Mesendoderm (in vitro differentiated cells): Measurements from ENCODE around the gene POFUT1.
"Not testable (repeated sequence)": the region's sequence is repeated elsewhere in the genome, so short reads cannot be mapped to it uniquely, and the experiment has no call there.

Source experiments
- DNase-seq: peaks from one replicate; pipeline ENCODE4 v3.0.0; 2013
- H2AK5ac ChIP-seq: 2 replicates; pipeline ENCODE4 v1.6.1; 2013; ENCODE audit warnings: low read length, inconsistent platforms
- H2BK120ac ChIP-seq: 2 replicates; pipeline ENCODE4 v1.6.1; 2013; ENCODE audit warnings: low read depth, mild to moderate bottlenecking, low read length, moderate library complexity, mixed read lengths
- H2BK15ac ChIP-seq: replicated peaks from 2 replicates; pipeline ENCODE4 v1.6.1; 2013; ENCODE audit warnings: low read depth, mild to moderate bottlenecking, moderate library complexity
- H2BK5ac ChIP-seq: 2 replicates; pipeline ENCODE4 v1.6.1; 2013; ENCODE audit warnings: low read length, inconsistent platforms
- H3K18ac ChIP-seq: 2 replicates; pipeline ENCODE4 v1.6.1; 2013; ENCODE audit warnings: mild to moderate bottlenecking, low read length, mixed read lengths
- H3K23ac ChIP-seq: one replicate; pipeline ENCODE4 v1.6.1; 2013; ENCODE audit warnings: low read length
- H3K27ac ChIP-seq: 2 replicates; pipeline ENCODE4 v1.5.1; 2013; ENCODE audit warnings: low read depth, mild to moderate bottlenecking, inconsistent platforms, low read length, moderate library complexity
- H3K27me3 ChIP-seq: 2 replicates; pipeline ENCODE4 v1.6.1; 2013; ENCODE audit warnings: low read length, control low read depth, mild to moderate bottlenecking, inconsistent platforms; ENCODE audit not compliant: insufficient read depth, poor library complexity
- H3K36me3 ChIP-seq: 2 replicates; pipeline ENCODE4 v1.6.1; 2013; ENCODE audit warnings: low read length, inconsistent platforms; ENCODE audit not compliant: control insufficient read depth, insufficient read depth
- H3K4ac ChIP-seq: one replicate; pipeline ENCODE4 v1.6.1; 2013; ENCODE audit warnings: low read depth, mild to moderate bottlenecking, low read length, moderate library complexity
- H3K4me1 ChIP-seq: 2 replicates; pipeline ENCODE4 v1.6.1; 2013; ENCODE audit warnings: low read depth, low read length, inconsistent platforms; ENCODE audit not compliant: control insufficient read depth
- H3K4me2 ChIP-seq: 2 replicates; pipeline ENCODE4 v1.6.1; 2013; ENCODE audit warnings: low read length
- H3K4me3 ChIP-seq: 2 replicates; pipeline ENCODE4 v1.5.1; 2013; ENCODE audit warnings: mild to moderate bottlenecking, low read length
- H3K56ac ChIP-seq: one replicate; pipeline ENCODE4 v1.6.1; 2013; ENCODE audit warnings: low read length
- H3K79me1 ChIP-seq: 2 replicates; pipeline ENCODE4 v1.6.1; 2013; ENCODE audit warnings: low read length, inconsistent platforms
- H3K79me2 ChIP-seq: 2 replicates; pipeline ENCODE4 v1.6.1; 2013; ENCODE audit warnings: mild to moderate bottlenecking, low read length; ENCODE audit not compliant: control insufficient read depth, insufficient read depth
- H3K9ac ChIP-seq: 2 replicates; pipeline ENCODE4 v1.6.1; 2013; ENCODE audit warnings: low read length, inconsistent platforms
- H4K5ac ChIP-seq: one replicate; pipeline ENCODE4 v1.6.1; 2013; ENCODE audit warnings: low read length
- H4K8ac ChIP-seq: one replicate; pipeline ENCODE4 v1.6.1; 2013; ENCODE audit warnings: low read depth, mild to moderate bottlenecking, control low read depth, low read length, moderate library complexity
- WGBS: extraction: QIAGEN DNeasy Blood & Tissue Kit; methylation state at CpG from one replicate; pipeline ENCODE4 v1.1.7; 2013; ENCODE audit warnings: low lambda C conversion rate, missing lambda C conversion rate; ENCODE audit not compliant: insufficient coverage; ENCODE audit errors: extremely low coverage; 5-methylcytosine and 5-hydroxymethylcytosine counted together

The POFUT1 gene

GRCh38 chr20:32193336-32193735, 14.3 kb upstream of the POFUT1 start:
- H4K8ac ChIP-seq, H3K79me2 ChIP-seq, DNase-seq, H3K27me3 ChIP-seq, H3K4ac ChIP-seq, H3K27ac ChIP-seq, H3K56ac ChIP-seq, H3K4me1 ChIP-seq, H3K79me1 ChIP-seq, H3K9ac ChIP-seq, H3K4me3 ChIP-seq, H3K18ac ChIP-seq, H2BK15ac ChIP-seq, H2AK5ac ChIP-seq, H2BK120ac ChIP-seq, H2BK5ac ChIP-seq, H3K4me2 ChIP-seq, H3K23ac ChIP-seq, H4K5ac ChIP-seq: not testable (repeated sequence)
- no CpG with 5 or more reads among the region's 5 CpGs for WGBS
- peaks cover 14% of the 10 kb centered on the region for H3K36me3 ChIP-seq

- Histone ChIP-seq H3K18ac (no peak overlapping the region), H2AK5ac (no peak overlapping the region), H3K27me3 (no peaks in the 10 kb centered on the region), H3K56ac (no peak overlapping the region), H3K27ac (no peak overlapping the region), H2BK5ac (no peak overlapping the region), H3K79me2 (peaks cover 3% of the 10 kb centered on the region), H4K5ac (no peak overlapping the region), H2BK15ac (no peak overlapping the region), H3K4ac (no peak overlapping the region), H3K4me1 (peaks cover 3% of the 10 kb centered on the region), H3K23ac (no peak overlapping the region), H3K36me3 (peaks cover 16% of the 10 kb centered on the region), H3K79me1 (peaks cover 8% of the 10 kb centered on the region), H3K4me3 (no peak overlapping the region), H2BK120ac (no peak overlapping the region), H3K4me2 (no peak overlapping the region), H4K8ac (no peak overlapping the region), H3K9ac (no peak overlapping the region)
- no CpG with 5 or more reads among the region's 6 CpGs for WGBS
- DNase-seq = no peak
Observed at GRCh38 chr20:32193996-32194395, 13.7 kb upstream of the POFUT1 start.

GRCh38 chr20:32195581-32195980, 12.1 kb upstream of the POFUT1 start:
- Histone ChIP-seq H3K79me1 (peaks cover 11% of the 10 kb centered on the region), H3K9ac (no peak overlapping the region), H3K4me1 (no peaks in the 10 kb centered on the region), H3K4me3 (no peak overlapping the region), H2BK5ac (no peak overlapping the region), H4K8ac (no peak overlapping the region), H3K27me3 (no peaks in the 10 kb centered on the region), H3K23ac (no peak overlapping the region), H3K4ac (no peak overlapping the region), H3K18ac (no peak overlapping the region), H3K56ac (peak overlapping the region; percentile 25), H2AK5ac (no peak overlapping the region), H2BK120ac (no peak overlapping the region), H2BK15ac (no peak overlapping the region), H3K79me2 (no peaks in the 10 kb centered on the region), H3K27ac (no peak overlapping the region), H3K36me3 (peaks cover 18% of the 10 kb centered on the region), H3K4me2 (no peak overlapping the region), H4K5ac (no peak overlapping the region)
- WGBS = no CpG with 5 or more reads among the region's 7 CpGs
- DNase-seq = no peak

GRCh38 chr20:32196613-32197012, 11.1 kb upstream of the POFUT1 start:
- H3K4me3 ChIP-seq, H2AK5ac ChIP-seq, H3K56ac ChIP-seq, DNase-seq, H3K79me2 ChIP-seq, H3K27me3 ChIP-seq, H3K4me1 ChIP-seq, H3K9ac ChIP-seq, H2BK120ac ChIP-seq, H3K23ac ChIP-seq, H4K5ac ChIP-seq, H3K18ac ChIP-seq, H3K27ac ChIP-seq, H2BK5ac ChIP-seq, H2BK15ac ChIP-seq, H3K4me2 ChIP-seq, H3K4ac ChIP-seq, H4K8ac ChIP-seq: not testable (repeated sequence)
- H3K79me1 ChIP-seq = peaks cover 13% of the 10 kb centered on the region
- H3K36me3 ChIP-seq = peaks cover 21% of the 10 kb centered on the region
- WGBS = no CpG with 5 or more reads among the region's 11 CpGs

- not testable (repeated sequence) for H2BK15ac ChIP-seq, H3K18ac ChIP-seq, H3K4me2 ChIP-seq, H3K4me3 ChIP-seq, H3K79me2 ChIP-seq, H2BK120ac ChIP-seq, H4K8ac ChIP-seq, DNase-seq, H4K5ac ChIP-seq, H2AK5ac ChIP-seq, H3K27ac ChIP-seq, H3K56ac ChIP-seq, H3K4ac ChIP-seq, H3K23ac ChIP-seq, H3K9ac ChIP-seq, H3K27me3 ChIP-seq, H2BK5ac ChIP-seq, H3K4me1 ChIP-seq
- no CpG with 5 or more reads among the region's 20 CpGs for WGBS
- H3K36me3 ChIP-seq = peaks cover 21% of the 10 kb centered on the region
- H3K79me1 ChIP-seq = peaks cover 17% of the 10 kb centered on the region
Observed at GRCh38 chr20:32197136-32197535, 10.5 kb upstream of the POFUT1 start.

GRCh38 chr20:32199006-32199405, 8.7 kb upstream of the POFUT1 start:
- H3K4me1 ChIP-seq = no peaks in the 10 kb centered on the region
- WGBS = no CpG with 5 or more reads among the region's 4 CpGs
- no peak for DNase-seq
- peaks cover 22% of the 10 kb centered on the region for H3K79me2 ChIP-seq
- peaks cover 21% of the 10 kb centered on the region for H3K36me3 ChIP-seq
- no peak overlapping the region for H3K9ac ChIP-seq
- H3K4me3 ChIP-seq = no peak overlapping the region
- no peak overlapping the region for H4K5ac ChIP-seq
- no peak overlapping the region for H3K23ac ChIP-seq
- no peak overlapping the region for H3K18ac ChIP-seq
- no peak overlapping the region for H2BK5ac ChIP-seq
- H3K27ac ChIP-seq = no peak overlapping the region
- H2BK120ac ChIP-seq = no peak overlapping the region
- no peak overlapping the region for H4K8ac ChIP-seq
- H3K4ac ChIP-seq = no peak overlapping the region
- no peak overlapping the region for H3K56ac ChIP-seq
- H2BK15ac ChIP-seq = no peak overlapping the region
- H3K79me1 ChIP-seq = peaks cover 21% of the 10 kb centered on the region
- H3K4me2 ChIP-seq = no peak overlapping the region
- no peak overlapping the region for H2AK5ac ChIP-seq
- H3K27me3 ChIP-seq = no peaks in the 10 kb centered on the region
